NCI-H446 (cell line): ENCODE data around the gene IL22.
"Not testable (repeated sequence)": the region's sequence is repeated elsewhere in the genome, so short reads cannot be mapped to it uniquely, and the experiment has no call there.

Source experiments
- DNase-seq, 2 experiments: peaks; one replicate each; lab custom pipeline; 2025; lab: John Stamatoyannopoulos, UW

The IL22 gene

GRCh38 chr12:68229956-68230355 lies 23.4 kb downstream of the IL22 start:
- no peak for DNase-seq

GRCh38 chr12:68227356-68227755 lies 26.0 kb downstream of the IL22 start:
- DNase-seq = no peak

GRCh38 chr12:68225576-68226476 lies 27.6 kb downstream of the IL22 start, which contains the start of gene IL26:
Gene IL26, minus strand, starts transcription at chr12:68225810. Its CDS starts 54 bp downstream, at chr12:68225756.
- no peak for DNase-seq

DNA sequence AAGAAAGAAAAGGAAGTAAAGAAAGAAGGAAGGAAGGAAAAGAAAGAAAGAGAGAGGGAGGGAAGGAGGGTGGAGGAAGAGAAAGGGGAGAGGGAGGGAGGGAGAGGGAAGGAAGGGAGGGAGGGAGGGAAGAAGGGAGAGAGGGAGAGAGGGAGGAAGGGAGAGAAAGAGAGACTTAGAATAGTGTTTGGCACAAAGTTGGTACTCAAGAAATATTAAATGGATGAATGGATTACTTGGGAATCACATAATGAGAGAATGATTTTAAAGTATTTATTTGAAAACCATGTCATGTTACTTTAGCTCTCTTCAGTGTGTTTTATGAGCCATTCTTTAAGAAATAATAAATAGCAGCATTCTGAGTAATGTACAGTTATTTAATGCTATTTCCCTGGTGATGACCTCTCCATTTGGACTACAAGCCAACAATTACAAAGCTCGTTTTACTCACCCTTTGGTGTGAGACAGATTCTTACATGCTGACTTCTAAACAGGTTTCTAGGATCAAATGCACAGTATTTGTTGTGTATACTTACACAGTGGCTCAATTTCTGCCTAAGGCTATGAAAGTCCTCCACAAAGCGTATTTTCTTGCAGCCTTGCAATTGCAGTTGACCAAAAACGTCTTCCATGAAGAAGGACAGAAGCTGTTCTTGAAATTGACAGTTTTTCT lies 28.7 kb downstream of the IL22 start:
- DNase-seq = no peak

- peak; percentile 79 to 89 for DNase-seq
These were observed 30.2 kb downstream of the IL22 start for GRCh38 chr12:68223067-68223747.

- DNase-seq = peak in 1 of 2 experiments; percentile 60
These were observed 31.1 kb downstream of the IL22 start for GRCh38 chr12:68222326-68222725.

GRCh38 chr12:68221497-68221896 lies 31.9 kb downstream of the IL22 start:
- no peak for DNase-seq

DNA sequence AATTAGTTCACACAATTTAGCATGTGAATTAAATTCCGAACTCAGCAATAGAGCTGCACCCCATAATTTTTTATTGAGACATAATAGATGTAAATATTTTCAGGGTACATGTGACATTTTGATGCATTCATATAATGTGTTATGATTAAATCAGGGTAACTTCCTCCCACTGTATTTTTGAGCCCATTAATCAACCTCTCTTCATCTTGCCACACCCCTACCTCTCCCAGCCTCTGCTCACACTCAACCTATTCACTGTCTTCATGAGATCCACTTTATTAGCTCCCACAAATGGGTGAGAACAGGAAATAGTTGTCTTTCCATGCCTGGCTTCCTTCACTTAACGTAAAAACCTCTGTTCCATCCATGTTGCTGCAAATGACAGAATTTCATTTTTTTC lies 42.5 kb downstream of the IL22 start:
- no peak for DNase-seq

DNA sequence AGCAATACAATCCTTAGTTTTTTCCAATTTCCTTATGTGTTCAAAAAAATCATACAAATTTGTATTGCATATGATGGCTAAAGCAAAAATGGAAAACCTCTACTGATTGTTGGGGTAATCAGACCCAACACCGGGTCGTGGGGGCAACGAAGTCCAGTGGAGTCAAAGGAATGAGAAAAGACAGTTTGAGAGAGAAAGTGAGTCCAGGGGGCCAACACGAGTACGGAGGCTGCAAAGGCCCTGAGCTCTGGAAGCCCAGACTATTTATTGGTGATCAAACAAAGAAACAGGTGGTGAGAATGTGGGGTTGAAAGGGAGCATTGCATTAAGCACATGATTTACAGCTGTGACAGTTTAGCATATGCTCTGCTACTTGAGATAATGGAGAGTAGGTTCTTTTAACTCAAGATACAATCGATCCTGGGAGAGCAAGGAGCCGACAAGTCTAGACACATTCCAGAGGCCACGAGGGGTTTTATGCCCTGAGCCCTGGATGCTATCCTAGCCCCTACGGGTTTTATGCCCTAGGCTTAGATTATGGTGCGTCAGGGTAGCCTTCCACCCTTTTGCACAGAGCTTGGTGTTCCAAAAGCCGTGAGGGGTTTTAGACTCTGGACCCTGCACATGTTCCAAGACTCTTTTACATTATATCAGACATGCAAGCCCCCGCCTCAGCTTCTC lies 44.2 kb downstream of the IL22 start:
- not testable (repeated sequence) for DNase-seq

DNA sequence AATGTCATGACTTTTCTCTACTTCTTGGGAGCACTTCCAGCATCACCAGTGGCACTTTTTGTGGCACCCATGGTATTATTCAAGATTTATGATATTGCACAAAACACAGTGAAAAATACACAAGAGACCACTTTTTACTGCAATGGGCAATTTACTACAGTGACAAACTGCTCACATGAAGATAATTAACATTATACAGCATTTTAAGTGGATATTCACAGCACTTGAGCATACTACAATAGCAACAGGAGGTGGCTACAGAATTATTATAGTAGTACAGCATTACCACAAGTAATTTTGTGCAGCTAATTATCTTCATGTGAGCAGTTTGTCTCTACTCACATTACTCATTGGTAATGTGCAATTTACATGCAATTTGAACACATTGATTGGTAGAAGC lies 46.1 kb downstream of the IL22 start:
- no peak for DNase-seq

GRCh38 chr12:68206446-68206845 lies 47.0 kb downstream of the IL22 start:
- DNase-seq = no peak

- no peak for DNase-seq
These were observed 49.9 kb downstream of the IL22 start for GRCh38 chr12:68203460-68203875.

- DNase-seq = no peak
These were observed 52.5 kb downstream of the IL22 start for GRCh38 chr12:68200854-68201253.

DNA sequence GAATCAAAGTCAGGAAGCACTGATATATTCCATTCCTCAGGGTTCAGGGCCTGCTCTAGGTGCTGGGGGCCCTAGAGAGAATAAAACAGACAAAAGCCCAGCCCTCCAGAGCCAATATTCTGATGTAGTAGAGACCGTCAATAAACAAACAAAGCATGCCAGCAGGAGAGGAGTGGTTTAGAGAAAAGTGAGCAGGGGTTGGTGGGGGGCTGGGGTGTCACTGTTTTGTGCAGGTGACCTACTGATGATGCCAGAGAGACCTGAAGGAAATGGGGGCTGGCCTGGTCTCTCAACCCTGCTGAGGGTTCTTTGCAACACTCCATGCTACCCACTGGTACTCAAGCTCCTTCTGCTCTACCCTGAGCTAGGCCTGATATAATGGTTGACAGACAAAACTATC lies 54.3 kb downstream of the IL22 start:
- DNase-seq = no peak

DNA sequence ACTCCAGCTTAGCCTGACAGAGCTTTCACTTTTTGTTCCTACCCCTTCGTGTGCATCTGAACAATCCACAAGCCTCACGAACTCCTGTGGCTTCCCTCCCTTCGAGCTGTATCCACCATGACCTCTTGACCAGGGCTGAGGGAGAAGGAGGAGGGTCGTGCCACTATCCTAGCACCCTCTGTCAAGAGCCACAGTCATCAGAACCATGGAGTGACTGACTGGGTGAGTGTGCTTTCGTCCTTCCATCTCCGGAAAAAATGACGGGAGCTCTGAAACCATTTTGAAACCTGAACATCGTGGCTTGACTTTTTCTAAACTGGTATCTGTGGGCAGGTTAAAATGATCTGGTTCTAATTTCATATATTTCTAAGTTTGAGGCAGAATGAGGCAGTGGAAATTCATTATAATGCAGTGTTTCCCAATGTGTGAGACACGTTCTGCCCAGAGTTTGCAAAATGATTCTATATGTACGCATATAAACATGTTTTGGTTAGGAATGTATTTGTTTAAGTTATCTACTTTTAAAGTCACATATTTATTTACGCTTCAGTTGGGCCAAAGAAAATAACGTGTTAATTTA lies 54.8 kb downstream of the IL22 start:
- DNase-seq = no peak
